GM10266 (cell line): ENCODE measurements around the gene COG8.

Source experiments
- DNase-seq: peaks from one replicate; pipeline ENCODE4 v3.0.0; 2012; ENCODE audit errors: extremely low spot score
- TF ChIP-seq, protein P1 (sequence below): IDR thresholded peaks from 2 replicates; pipeline ENCODE4 v1.5.1; 2012; ENCODE audit warnings: mild to moderate bottlenecking, low read depth; ENCODE audit not compliant: control insufficient read depth, insufficient read depth; ENCODE audit errors: missing control alignments

COG8 gene, protein sequence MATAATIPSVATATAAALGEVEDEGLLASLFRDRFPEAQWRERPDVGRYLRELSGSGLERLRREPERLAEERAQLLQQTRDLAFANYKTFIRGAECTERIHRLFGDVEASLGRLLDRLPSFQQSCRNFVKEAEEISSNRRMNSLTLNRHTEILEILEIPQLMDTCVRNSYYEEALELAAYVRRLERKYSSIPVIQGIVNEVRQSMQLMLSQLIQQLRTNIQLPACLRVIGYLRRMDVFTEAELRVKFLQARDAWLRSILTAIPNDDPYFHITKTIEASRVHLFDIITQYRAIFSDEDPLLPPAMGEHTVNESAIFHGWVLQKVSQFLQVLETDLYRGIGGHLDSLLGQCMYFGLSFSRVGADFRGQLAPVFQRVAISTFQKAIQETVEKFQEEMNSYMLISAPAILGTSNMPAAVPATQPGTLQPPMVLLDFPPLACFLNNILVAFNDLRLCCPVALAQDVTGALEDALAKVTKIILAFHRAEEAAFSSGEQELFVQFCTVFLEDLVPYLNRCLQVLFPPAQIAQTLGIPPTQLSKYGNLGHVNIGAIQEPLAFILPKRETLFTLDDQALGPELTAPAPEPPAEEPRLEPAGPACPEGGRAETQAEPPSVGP

GRCh38 chr16:69339289-69340094, at the start of gene COG8, which contains the start of gene NIP7:
Gene COG8 (minus strand): TSS chr16:69339564. CDS start chr16:69339552, 12 bp downstream.
Gene NIP7 (plus strand): TSS chr16:69339772. CDS start chr16:69339830, 58 bp downstream.
- peak; percentile 96 for DNase-seq
- TF ChIP-seq, protein P1, sequence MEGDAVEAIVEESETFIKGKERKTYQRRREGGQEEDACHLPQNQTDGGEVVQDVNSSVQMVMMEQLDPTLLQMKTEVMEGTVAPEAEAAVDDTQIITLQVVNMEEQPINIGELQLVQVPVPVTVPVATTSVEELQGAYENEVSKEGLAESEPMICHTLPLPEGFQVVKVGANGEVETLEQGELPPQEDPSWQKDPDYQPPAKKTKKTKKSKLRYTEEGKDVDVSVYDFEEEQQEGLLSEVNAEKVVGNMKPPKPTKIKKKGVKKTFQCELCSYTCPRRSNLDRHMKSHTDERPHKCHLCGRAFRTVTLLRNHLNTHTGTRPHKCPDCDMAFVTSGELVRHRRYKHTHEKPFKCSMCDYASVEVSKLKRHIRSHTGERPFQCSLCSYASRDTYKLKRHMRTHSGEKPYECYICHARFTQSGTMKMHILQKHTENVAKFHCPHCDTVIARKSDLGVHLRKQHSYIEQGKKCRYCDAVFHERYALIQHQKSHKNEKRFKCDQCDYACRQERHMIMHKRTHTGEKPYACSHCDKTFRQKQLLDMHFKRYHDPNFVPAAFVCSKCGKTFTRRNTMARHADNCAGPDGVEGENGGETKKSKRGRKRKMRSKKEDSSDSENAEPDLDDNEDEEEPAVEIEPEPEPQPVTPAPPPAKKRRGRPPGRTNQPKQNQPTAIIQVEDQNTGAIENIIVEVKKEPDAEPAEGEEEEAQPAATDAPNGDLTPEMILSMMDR, result peak; percentile 90

- no peak for DNase-seq
- TF ChIP-seq, protein P1, result no peak
These were observed 47.2 kb upstream of the COG8 start for GRCh38 chr16:69386596-69386995.

GRCh38 chr16:69384974-69385373, 45.6 kb upstream of the COG8 start:
- TF ChIP-seq, protein P1, result no peak
- no peak for DNase-seq

- DNase-seq, result no peak
- TF ChIP-seq, protein P1, result no peak
These were observed 43.1 kb upstream of the COG8 start for GRCh38 chr16:69382421-69382820.

DNA sequence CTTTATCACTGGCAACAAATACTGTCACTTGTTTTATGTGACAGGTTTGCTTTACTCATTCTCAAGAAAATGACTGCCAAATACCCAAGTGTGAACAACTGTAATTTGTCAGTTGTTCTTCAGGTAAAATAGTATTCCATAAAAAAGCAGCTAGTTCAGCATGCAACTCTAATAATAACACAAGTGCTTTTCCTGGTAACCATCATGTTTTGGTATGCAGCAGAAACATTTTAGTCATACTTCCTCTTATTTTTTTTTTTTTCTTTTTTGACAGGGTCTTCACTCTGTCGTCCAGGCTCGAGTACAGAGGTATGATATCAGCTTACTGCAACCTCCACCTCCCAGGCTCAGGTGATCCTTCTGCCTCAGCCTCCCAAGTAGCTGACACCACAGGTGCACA, 41.9 kb upstream of the COG8 start:
- TF ChIP-seq, protein P1, result no peak
- DNase-seq, result no peak

- DNase-seq, result no peak
- TF ChIP-seq, protein P1, result no peak
These were observed 39.4 kb upstream of the COG8 start for GRCh38 chr16:69378760-69379159.
